Stimulated activated CD4-positive, alpha-beta T cell treated with anti-CD3 and anti-CD28 coated beads, Interleukin-15, amount 100 ng/mL, for 48 hours (primary cell): Measurements from ENCODE around the gene RICTOR.

ENCODE experiments used
- DNase-seq, 2 donors: peaks; one replicate each; pipeline ENCODE4 v3.0.0-alpha.2; 2020; ENCODE audit warnings: low read depth in 2 of 2

The RICTOR gene

DNA sequence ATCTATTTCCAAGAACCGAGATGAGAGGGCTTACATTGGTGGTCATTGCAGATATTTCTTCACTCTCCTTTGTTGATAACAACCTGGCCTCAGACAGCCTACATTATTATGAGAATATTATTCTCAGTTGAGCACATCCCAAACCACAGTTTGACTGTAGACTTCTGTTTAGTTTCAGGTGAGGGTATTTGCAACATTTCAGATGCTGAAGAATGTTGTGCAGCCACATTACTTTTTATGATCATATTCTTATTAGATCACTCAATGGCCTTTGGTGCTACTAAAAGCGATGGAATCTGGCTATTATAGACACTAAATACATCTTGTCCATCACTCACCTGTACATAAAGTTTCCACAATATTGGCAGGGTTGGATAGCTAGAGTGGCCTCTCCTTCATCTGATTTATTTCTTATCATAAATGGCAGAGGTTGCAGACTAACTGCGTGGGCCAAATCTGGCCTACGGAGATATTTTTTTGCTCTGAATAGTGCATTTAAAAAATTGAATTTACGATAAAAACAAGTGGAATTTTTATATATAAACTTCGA lies 26.2 kb upstream of the RICTOR start:
- DNase-seq, result no peak

DNA sequence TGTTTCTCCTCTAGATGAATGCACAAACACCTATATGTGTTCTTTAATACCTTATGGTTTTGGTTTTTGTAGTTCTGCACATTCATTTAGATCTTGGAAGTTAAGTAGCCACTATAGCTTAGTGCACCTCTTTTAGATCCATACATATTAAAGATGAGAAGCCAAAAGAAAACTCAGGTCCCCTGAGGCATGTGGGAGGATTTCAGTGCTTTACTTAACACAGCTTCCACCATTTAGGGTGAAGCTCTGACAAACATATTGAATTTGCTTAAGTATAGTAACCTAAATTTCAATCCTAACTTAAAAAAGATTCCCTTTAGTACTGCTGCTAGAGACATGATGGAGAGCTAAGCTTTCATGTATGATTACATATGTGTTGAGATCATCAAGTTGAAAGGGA lies 25.6 kb upstream of the RICTOR start:
- DNase-seq, result no peak

DNA sequence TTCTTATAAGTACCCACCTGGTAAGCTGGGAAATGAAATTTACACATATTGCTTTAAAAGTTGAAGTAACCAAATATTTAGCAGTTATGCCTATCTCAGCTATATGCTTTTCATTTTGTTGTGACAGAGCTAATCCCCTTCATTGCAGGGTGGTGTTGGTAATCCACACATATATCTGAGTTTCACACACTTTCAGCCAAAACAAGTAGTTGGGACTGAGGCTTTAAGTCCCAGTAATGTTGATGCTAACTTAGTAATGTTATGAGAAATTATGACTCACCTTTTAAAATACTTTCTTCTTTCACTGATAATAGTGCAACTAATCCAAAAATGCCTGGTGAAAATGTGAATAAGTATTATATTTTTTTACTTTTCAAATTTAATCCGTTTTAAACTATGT lies 19.2 kb upstream of the RICTOR start:
- DNase-seq, result no peak

DNA sequence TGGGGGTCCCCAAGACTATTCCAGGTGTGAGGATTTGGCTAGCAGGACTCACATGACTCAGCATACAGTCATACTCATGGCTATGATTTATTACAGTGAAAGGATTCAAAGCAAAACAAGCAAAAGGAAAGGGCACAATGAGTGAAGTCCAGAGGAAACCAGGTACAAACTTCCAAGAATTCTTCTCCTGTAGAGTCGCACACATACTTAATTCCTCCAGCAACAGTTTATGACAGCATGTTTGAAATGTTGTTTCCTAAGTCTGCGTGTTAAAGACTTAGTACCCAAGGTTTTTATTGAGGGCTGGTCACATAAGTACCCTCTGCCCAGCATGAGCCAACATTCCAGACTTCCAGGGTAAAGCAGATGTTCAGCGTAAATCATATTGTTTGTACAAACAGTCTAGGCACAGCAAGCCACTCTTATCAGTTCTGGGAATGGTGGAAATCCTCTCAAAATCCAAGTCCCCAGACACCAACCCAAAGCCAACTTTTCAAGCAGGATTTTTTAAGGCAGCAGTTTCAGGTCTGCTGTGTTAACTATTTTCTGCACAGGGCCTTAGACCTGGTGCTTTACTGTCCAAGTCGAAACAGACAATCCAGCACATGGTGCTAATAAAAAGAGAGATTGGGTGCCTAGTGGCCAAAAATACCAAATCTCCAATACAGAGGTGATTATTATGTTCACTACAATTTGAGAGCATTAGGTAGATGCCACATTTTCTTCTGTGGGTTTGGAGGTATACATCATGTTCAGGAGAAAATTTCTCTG lies 18.6 kb upstream of the RICTOR start:
- DNase-seq, result no peak

DNA sequence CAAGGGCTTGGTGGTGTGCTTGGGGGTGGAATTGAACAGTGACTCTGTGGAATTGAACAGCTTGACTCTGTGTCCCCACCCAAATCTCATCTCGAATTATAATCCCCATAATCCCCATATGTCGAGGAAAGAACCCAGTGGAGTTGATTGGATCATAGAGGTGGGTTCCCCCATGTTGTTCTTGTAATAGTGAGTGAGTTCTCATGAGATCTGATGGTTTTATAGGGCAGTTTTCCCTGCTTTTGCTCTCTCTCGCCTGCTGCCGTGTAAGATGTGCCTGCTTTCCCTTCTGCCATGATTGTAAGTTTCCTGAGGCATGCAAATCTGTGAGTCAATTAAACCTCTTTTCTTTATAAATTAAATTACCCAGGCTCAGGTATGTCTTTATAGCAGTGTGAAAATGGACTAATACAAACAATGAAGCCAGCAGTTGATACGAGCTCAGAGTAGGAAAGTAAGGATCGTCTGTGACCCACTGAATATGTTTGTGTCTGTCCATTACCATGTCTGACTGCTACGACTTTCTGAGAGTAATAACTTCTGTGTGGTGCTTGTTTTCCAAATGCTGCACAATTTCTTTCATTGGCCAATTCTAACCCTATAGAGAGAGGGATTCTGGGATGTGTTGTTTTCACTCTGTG lies 17.9 kb upstream of the RICTOR start:
- no peak for DNase-seq

DNA sequence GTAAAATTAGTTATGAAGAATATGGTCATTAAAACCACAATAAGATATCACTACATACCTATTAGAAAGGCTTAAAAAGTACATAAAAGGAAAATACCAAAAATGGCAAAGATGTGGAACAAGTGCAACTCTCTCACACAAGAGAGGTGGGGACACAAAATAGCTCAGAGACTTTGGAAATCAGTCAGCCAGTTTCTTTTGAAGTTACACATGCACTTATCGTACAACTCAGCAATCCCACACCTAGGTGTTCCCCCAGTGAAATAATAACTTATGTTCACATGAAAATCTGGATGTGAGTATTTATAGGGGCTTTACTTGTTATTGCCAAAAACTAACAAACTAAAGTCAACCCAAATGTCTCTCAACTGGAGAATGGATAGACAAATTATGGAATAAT lies 9.8 kb upstream of the RICTOR start:
- DNase-seq, result no peak

DNA sequence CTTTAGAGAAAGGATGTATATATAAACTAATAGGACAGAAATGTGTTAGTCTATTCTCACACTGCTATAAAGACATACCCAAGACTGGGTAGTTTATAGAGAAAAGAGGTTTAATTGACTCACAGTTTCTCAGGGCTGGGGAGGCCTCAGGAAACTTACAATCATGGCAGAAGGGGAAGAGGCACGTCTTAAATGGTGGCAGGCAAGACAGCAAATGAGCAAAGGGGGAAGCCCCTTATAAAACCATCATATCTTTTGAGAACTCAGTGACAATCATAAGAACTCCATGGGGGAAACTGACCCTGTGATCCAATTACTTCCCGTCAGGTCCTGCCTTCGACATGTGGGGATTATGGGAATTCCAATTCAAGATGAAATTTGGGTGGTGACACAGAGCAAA lies 8.8 kb upstream of the RICTOR start:
- DNase-seq, result no peak

DNA sequence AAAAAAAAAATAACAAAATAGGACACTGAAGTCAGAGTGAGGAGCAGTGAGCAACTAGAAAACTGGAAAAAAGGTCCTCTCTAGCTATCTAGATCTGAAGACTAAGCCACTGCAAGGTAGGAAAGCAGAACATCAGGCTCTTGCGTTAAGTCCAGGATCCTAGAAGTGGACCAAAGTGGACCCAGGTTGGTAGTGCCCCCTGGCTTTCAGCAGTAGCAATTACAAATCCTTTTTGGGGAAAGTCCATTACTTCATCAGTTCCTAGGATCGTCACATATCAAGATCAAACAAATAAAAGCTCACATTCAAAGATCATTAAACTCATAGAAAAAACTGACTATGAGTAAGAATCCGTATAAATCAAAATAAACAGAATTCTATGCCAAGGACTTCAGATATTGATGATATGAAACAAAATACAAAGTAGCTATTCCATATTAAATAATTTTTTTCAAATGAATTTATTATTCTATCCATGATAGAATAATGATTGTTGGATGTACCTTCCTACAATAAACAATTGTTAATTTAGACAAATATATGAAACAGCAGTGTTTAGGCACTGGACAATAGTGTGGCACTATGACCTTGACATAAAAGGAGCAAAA lies 6.5 kb upstream of the RICTOR start:
- no peak for DNase-seq

DNA sequence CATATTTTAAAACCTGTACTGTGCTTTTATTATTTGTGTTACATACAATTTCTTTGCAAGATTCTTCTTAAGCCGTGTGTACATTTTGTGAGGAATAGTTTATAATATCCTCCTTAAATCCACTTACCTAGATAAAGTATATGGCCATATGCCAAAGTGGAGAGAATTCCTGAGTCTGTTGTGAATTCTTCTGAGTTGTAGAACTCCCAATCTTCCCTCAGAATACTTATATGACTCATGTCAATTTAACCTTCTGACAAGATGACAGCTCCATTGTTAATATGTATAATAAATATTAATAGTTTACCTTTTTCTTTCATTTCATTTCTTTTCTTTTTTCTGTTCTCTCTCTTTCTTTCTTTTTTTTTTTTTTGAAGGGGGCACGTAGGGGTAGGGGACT lies 6.0 kb upstream of the RICTOR start:
- no peak for DNase-seq

DNA sequence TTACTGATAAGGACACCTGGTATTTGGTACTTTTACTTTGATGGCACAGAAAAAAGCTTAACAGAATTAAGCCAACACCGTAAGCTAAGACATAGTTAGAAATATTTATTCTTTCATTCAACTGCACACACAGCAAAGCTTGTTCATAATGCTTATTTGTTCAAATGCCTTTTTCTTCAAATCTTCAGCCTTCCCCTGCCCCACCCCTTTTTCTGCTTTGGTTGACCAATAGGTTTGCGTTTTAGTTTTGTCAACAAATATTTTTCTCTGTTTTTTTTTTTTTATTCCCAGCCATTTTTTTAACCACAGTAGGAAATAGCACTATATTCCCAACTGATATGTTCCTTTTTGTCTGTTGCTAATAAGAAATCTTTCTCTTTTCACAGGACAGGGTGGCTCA lies 4.9 kb upstream of the RICTOR start:
- no peak for DNase-seq

DNA sequence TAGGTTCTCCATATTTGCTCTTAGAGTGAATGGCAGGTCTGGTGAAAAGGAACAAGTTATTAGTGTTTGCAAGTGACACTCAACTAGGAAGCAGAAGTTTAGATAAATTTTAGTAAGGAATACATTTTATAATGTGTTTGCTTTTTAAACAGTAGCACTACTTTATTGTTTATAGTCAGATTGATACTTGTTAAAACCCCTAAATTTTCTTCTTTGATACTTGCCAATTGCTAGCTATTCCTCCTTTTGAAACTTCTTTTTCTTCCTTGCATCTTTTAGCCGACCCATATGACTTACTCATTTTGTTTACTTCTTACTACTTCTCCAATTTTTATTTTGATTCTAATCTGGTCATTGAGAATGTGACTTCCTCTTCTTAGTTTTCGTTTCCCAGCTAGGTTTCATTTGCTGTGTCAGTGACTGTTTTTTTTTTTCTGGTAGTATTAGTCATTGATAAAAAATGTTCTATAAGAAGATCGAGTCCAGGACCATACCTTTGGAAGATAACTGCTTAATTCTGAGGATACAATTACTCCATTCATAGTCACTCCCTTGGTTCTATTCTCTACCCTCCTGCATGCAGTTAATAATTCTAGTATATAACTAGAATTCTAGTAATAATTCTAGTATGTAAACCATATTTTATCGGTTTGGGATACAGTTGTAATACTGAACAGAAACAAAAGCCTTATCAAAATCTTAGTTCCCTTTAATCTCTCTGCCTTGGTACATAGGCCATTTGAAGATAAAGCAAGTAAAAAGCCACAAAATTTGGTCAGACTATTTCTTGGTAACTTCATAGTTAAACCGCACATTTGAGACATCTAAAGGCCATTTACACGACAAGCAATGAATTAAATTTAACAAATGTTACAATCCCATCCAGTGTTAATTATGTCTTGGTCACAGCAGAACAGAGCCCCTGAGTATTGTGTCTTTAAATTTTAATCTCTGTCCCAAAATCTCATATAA lies 2.8 kb upstream of the RICTOR start:
- no peak for DNase-seq

DNA sequence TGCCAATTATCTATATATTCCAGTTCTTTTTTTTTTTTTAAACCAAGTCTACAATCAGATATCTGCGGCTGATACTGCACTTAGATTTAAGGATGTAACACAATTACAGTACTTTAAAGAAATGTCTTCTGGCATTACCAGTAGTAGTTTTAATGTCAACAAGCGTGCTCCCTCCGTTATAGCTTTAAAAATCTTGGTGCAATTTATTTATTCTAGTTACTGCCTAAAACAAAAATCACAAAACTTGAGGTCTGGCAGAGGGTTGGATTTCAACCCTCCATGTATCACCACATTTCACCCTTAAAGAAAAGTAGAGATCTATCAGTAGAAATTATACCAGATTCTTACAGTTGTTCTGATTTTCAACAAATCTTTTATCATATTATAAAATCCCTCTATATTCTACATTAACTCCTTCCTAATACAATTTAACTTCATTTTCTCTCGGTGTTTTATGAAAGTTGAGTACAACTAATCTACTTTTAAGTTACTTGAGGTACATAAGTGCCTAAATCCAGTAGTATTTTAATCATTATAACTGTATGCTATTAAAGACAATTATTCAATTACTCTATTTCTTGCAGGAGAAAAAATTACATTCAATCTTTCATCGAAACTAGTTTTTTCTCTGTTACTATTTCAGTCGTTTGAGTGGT lies 2.0 kb upstream of the RICTOR start:
- DNase-seq, result no peak

DNA sequence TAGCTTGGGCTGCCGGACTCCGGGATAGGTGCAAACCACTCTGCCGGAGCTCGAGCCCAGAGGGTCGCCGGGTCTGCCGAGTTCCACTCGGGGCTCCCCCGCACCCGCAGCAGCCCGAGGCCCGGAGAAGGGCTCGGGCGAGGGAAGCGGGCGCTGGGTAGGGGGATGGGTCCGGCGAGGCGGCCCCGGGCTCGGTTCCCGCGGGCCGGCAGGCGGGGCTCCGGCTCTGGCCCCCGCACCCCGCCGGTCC lies 507 bp downstream of the RICTOR start:
- no peak for DNase-seq

DNA sequence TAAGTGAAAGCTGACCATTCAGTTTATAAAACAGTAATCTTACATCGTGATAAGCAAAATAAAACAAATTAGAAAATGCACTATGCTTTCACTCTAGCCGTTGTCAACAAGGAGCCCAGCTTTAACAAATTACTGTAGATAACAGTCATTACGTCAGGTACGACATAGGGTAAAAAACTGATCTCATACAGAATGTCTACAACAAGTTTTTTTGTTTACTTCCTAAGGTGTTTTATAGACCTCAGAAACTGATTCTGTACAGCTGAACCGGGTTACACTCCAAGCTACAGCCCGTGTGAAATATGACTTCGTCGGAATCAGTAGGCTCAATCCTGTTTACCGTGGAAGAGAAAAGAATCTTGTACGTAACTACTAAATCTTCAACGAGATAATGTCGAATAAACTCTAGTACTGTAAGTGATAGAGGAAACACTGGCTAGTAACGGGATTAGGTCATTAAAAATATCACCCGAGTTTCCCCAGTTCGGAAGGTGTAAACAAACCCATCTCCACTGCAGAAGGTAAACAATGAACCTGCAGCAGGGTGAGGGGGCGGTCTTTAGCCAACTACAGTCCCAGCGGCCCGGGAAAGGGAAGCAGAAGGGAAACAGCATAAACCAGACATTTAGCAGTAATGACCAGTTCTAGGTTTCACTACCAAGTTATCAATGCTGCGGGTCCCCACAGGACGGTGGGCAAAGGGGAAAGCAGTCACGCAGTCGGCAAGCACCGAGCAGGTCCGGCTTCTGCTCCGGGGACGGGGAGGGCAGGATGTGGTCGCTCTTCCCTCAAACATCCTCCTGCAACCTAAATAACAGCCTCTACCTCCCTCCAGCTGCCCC lies 1.1 kb downstream of the RICTOR start:
- peak; percentile 26 to 38 for DNase-seq

DNA sequence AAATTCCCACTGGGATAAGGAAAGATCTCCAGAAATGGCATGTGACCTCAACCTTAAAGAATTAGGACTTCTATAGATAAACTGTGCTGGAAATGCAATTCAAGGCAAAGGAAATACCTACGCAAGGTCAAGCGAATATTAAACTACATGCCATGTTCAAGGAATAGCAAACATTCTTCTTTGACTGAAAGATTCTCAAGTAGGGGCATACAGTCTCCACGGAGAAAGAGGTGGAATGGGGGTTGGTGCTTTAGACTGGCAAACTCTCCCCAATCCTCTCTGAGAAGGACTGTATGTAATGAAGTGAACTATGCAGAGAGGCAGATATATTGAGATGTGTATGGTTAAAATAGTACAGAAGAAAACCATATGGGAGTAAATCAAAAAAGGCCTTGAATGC lies 6.1 kb downstream of the RICTOR start:
- no peak for DNase-seq

DNA sequence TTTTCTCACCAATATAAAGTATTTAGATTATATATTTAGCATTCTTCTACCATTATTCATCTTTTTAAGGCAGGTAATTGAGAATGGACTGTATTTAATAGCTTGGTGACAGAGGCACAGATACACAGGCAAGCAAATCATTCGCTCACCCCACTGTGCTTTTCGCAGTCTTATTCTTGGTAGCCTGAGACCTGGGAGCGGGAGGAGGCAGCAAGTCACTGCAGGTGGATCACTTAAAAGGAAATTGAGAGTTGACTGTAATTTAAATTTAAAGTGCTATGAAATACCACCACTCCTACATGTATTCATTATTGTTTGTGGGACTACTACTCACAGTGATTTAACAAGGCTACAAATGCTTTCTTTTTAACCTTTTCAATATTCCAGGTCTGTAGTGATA lies 9.7 kb downstream of the RICTOR start:
- DNase-seq, result no peak

DNA sequence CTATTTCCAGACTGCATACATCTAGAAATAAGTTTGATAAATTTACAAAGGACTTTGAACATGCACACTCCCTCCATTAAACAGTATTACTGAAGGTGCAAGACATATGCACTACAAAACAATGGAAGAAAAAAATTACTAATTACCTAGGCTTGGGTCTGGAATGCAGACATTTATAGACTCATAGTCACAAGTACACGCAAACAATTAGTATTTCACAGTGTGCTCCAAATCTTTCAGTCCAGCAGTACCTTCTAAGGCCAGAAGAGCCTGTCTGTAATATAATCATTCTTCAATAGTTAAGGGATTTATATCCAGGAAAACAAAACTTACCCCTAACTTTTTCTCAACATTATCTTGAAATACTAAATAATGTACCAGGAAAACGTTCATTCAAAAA lies 11.2 kb downstream of the RICTOR start:
- DNase-seq, result no peak

DNA sequence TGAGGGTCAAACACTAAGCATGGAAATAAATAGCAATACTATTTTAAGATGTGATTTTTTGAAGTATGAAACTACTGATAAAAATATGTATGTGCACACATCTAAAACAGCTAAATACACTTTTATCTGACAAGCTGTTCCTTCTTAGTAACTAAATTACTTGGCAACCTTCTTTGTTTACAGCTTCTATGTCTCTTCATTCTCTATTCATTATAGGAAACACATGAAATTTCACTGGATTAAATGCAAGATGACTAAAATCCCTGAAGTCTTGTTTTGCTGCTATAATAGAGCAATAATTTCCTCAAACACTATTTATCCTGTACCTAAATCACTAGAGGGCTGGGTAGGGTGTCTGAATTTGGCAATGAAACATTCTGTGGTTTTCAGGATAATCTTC lies 11.7 kb downstream of the RICTOR start:
- no peak for DNase-seq

DNA sequence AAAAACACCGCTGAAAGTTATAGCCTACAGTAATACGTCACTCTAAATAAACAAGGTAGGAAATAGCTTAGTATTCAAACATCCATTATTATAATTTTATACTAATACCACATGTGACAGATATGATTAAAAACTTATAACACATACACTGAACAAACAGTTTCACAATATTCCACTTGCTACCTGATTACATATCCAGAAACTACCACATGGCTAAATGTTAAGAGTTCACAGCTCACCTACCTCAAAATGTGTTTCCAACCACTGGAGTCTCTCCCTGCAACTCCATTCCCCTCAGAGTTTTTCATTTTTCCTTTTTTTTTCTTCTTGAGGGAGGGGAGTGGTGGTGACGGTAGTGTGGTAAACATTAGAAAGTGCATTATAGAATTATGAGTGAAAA lies 12.1 kb downstream of the RICTOR start:
- no peak for DNase-seq

DNA sequence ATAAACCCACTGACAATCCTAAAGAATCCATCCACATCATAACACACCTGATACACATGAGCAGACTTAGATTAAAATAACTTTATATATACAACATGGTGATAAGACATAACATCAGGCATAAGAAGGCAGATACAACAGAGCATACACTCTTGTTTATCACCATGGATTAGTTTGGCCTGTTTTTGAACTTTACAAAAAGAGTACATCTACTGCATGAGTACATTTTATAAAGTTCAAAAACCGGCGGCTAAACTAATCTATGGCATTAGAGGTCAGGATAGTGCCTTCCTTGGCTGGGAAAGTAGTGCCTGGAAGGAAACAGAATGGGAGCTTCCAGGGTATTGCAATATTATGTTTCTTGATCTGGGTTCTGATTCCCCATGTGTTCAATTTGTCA lies 15.1 kb downstream of the RICTOR start:
- no peak for DNase-seq
